GM21825 (cell line): ENCODE measurements around the gene HEATR3.

Experiments
- ATAC-seq: cut with Tn5 transposase; IDR thresholded peaks from one replicate; pipeline ENCODE4 v1.9.1; 2021; ENCODE audit warnings: mild to moderate bottlenecking, moderate library complexity; ENCODE audit not compliant: unreplicated experiment

HEATR3 gene, protein sequence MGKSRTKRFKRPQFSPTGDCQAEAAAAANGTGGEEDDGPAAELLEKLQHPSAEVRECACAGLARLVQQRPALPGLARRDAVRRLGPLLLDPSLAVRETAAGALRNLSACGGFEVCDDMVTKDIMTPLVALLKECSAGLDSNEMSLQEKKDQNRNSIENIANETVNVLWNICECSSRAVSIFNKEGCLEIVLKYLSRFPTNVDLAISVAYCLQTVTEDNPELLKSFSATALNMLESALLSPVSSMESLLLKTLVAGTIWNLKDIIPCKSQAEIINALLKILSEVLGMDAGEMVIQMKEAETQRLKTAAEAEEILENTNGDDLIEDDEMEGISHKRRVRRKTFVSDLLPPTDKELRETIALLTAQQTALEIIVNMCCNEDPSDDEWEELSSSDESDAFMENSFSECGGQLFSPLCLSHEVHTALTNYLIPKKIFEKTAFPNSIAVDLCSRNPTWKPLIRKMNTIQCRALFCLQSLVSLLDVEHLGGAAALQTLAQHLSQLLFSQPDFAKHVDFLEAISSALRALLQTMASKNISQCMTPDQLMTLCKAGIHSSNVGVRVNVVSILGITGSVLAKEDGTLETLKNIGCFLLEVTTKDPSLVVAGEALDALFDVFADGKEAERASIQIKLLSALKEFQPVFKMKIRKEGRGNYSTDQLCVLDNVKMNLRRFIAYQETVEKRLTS

DNA sequence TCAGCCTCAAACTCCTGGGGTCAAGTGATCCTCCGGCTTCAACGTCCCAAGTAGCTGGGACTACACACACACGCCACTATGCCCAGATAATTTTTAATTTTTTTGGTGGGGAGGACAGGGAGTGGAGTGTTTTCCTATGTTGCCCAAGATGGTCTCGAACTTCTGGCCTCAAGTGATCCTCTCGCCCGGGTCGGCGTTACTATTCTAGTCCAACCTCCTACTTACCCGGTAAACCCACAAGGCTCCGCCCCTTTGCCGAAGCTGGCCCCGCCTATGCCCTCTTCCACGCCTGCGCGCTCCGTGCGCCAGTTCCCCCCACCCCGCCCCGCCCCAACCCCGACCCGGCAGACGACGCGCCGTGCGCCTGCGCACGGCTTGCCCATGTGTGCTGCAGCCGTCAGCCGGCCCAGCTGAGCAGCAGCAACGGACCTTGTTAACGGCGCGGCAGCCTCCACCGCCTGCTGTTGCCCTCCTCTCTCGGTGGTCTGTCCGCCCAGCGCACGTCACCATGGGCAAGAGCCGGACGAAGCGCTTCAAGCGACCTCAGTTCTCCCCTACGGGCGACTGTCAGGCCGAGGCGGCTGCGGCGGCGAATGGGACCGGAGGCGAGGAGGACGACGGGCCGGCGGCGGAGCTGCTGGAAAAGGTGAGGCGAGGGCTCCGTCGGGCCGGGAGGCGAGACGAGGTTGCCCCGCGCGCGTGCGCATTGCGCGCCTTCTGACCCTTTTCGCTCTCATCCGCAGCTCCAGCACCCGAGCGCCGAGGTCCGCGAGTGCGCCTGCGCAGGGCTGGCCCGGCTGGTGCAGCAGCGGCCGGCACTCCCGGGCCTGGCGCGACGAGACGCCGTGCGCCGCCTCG lies at the start of gene HEATR3:
HEATR3 (plus strand) TSS at position 347 of the 858 bp plus-strand sequence; CDS start at position 509, 162 bp downstream.
- ATAC-seq, result peak; percentile 80

DNA sequence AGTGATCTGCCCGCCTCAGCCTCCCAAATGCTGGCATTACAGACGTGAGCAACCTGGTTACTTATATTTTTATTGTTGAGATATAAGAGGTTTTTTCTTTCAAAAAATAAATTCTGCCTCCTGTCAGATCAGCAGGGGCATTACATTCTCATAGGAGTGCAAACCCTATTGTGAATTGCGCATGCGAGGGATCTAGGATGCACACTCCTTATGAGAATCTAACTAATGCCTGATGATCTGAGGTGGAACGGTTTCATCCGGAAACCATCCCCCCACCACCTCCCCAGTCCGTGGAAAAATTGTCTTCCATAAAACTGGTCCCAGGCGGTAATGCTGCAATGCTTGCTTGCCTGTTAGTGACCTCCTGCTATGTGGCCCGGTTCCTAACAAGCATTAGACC lies 48.2 kb upstream of the HEATR3 start:
- no peak for ATAC-seq

DNA sequence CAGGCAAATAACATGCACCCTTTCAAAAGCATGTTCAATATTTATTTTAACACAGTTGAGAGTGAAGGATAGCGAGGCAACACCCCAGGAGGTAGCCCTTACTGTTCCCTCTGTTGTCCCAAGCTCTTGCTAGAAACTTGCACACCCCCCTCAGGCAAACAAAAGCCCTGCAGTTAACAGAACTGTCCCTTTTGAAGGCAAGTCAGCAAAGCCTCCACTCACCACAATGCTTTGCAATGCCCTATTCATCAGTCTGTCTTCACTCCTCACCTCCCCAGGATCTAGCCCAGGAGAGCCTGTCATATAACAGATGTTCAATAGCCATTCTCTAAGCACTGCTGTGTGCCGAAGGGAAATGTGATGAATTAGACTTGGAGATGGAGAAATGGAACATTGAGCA lies 44.2 kb upstream of the HEATR3 start:
- ATAC-seq, result no peak

DNA sequence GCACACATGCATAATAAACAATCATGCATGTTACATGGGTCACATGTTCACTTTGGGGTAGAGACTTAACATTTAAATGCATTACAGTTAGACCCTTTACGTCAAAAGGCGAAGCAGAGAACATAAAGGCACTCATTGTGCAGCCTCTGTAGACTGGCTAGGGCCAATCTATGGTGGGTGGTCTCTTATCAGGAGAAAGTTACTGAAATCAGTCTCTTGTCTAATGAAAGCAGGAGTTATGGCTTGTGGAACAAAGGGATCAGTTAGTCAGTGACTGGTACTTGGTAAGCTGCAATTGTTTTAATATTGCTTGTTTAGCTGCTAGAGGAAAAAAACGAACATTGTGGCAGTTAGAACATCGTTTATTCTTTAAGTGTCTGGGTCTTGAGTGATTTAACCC lies 42.1 kb upstream of the HEATR3 start:
- no peak for ATAC-seq

DNA sequence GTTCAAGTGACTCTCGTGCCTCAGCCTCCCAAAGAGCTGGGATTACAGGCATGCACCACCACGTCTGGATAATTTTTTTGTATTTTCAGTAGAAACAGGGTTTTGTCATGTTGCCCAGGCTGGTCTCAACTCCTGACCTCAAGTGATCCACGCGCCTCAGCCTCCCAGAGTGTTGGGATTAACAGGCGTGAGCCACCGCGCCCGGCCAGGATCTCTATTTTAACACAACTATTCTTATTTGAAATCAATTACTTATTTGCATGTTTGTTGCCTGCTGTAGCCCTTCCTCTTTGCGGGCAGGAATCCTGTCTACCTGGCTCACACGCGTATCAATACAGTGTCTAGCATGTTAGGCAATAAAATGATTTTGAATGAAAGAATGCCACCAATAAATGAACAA lies 41.6 kb upstream of the HEATR3 start:
- no peak for ATAC-seq

DNA sequence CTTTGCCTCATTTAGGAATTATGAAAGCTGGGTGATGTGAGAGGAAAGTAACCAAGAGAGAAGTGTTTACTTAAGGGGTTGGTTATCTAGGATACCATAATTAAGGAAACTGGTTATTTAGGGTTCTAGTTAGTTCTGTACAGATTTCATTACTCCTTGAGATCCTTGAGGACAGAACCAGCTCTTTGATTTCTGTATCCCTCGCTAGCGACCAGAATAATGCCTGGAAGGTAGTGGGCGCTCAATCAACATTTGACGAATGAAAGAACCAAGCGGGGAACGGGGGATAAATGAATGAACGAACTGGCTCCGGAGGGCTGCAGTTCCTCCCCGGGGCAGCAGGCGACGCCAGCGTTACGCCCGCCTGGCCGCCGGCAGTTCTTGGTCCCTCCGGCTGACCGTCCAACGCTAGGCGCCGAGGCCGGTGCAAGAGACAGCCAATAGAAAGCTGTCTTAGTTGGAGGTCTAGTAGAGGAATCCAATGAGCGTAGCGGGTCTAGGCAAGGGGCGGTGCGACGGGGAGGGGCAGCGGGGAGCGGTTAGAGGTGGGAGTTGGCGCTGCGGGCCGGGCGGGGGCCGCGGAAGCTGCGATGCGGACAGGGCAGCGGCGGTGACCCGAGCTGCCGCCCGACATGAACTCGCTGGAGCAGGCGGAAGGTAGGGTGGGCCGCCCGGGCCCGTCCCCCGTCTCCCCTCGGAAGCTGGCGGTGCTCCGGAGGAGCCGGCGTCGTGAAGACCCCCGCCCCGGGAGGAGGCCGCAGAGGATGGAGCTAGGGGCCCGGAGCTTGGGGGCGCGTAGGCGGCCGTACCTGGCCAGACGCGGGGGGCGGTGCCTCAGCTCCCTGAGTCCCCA lies 40.9 kb upstream of the HEATR3 start, which contains the start of gene CNEP1R1:
CNEP1R1 (plus strand) TSS at position 542 of the 853 bp plus-strand sequence; CDS start at position 633, 91 bp downstream.
- peak; percentile 98 for ATAC-seq

DNA sequence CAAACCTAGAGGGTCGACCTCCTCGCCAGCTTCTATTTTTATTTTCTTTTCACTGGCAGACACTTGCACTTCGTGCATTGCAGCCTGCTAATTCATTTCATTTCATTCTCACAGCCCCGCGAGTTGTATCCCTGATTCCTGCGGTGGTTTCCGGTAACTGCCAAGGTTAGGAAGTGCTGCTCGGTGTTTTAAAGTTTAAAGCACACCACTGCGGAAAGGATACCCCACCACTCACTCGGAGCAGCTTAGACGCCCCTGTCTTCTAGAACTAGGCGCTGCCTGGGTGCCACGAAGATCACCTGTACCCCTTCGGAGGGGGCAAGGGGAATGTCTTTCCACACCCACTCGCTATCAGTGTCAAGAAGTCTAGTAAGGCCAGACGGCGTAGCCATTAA lies 40.2 kb upstream of the HEATR3 start:
- ATAC-seq, result no peak

DNA sequence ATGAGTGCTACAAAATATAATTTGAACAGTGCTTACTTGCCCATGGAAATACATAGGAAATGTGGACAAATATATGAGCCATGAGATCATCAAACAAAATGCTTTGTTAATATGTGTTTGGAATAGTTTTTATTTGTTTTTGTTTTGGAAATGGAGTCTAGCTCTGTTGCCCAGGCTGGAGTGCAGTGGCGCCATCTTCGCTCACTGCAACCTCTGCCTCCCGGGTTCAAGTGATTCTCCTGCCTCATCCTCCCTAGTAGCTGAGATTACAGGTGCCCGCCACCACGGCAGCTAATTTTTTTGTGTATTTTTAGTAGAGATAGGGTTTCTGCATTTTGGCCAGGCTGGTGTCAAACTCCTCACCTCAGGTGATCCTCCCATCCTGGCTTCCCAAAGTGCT lies 37.9 kb upstream of the HEATR3 start:
- ATAC-seq, result no peak

DNA sequence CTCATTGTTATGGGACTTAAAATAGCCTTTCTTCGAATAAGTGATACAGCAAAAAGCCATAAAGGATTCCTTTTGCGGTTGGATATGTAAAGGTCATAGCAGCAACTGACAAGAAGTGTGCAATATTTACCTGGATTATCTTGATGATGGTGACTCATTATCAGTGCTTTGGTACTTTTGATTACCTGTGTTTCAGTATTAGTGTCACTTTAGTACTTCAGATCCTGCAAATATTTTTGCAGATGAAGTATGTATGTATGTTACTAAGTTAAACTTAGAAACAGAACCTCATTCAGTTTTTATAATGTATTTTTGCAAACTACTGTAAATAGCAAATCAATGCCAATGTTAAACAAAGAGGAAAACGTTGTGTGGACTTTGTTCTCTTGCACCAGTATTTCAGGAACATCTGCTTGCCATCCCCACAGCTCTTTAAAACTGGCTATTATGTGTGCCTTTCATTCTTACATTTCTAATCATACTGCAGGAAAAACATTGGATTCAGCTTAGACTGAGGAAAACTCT lies 30.2 kb upstream of the HEATR3 start:
- ATAC-seq, result no peak

DNA sequence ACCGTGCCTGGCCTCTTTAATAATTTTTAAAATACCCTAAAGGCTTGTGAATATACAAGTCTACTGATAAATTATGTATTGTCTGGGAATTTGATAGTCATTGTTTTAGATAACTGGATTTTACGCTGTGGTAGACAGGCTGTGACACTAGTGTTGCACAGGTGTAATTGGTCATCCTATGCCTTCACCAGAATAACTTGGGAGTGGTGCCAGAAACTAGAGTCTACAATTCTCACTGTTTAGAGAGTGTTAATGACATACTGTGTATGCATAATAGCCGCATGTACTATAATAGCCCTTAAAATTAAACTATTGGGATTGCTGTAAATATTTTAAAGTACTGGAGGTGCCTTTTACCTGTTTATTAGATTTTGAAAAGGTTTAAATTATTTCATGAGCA lies 29.3 kb upstream of the HEATR3 start:
- ATAC-seq, result no peak

DNA sequence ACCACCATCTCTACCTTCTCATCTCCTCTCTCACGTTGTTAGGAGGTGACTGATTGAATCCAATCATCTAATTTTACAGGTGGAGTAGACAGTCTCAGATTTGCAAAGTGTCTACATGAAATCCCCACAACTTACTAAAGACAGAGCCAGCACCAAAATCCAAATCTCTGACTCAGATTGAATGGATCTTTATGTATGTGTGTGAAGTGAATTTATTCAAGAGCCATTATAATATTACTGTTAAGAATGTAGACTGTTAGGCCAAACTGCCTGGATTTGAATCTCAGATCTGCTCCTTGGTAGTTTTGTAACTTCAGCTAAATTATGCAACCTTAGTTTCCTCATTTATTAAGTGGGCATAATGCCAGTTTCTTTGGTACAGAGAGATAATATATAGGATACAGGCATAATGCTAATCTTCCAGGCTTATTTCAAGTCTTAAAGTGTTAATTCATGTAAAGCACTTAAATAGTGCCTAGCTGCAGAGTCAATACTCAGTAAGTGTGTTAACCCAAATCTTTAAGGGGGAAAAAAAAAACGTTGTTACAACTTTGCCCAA lies 28.0 kb upstream of the HEATR3 start:
- ATAC-seq, result no peak

DNA sequence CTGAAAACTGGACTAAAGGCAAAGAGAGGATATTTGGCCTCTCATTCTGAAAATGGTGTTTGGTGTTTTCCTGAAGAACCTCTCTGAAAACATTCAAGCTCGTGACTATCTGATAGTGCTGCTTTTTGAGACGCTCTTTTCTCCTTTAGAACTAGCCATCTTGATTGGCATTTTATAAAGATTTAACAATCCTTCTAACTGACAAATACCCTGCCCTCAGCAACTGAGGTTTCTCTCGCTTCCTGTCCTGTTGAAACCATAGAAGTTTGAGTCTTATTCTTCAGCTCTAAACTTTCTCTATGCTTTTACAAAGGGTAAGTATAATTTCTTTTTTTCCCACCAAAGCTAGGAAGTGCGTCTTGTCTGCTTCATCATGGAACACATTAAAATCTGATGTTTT lies 27.5 kb upstream of the HEATR3 start:
- ATAC-seq, result no peak

DNA sequence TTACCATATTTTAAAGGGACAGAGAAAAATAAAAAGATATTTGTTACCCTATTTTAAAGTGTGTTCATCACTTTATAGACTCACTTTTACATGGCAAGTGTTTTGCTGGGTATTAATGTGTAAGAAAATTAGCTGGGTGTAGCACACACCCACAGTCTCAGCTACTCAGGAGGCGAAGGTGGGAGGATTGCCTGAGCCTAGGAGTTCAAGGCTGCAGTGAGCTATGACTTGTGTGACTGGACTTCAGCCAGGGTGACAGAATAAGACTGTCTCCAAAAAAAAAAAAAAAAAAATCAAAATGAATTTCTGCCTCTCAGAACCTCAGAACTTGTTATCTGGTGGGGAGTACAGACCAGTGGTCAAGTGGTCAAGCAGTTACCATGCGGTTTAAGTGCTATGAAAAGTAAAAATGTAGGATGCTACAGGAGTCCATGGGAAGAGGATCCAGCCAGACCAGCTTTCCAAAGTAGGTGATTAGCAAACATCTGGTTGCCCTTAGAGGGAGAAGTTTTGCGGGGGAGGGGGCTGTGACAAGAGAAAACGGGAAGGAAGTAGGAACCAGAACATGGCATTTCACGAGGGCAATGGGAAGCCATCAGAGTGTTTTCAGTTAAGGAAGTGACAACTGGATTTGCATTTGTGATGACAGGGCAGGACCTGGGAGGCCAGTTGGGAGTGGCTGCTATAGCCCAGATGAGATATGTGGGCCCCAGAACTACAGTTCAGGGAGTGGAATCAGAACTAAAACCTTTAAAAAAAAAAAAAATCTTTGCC lies 26.8 kb upstream of the HEATR3 start:
- no peak for ATAC-seq

DNA sequence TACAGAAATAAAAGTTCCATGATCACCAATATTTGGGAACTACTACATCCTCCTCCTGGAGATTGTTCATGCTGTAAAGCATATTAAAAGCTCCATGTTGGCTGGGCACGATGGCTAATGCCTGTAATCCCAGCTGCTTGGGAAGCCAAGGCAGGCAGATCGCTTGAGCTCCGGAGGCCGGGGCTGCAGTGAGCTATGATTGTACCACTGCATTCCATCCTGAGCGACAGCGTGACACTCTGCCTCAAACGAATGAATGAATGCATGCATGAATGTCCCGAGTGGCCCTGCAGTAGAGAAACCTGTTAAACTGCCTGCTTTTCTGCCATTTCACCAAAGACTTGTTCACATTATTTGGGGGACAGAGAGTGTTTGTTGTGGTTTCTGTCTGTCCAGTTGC lies 25.8 kb upstream of the HEATR3 start:
- ATAC-seq, result no peak

DNA sequence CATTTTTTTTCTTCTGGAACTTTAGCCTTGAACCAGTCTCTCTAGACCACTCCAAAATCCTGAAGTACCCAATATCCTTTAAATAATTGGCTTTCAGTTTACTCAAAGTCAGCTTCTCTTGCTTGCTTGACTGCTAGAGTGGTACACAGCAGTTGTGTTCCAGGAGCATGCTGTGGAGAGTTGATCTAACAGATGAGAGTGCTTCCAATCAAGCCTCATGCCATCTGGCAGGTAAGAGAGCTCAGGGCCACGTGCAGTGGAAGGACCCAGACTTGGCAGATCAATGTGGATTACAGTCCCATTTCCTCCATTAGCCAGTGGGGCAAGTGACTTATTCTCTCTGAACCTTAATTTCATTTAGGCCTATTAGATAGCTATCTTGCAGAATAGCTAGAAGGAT lies 25.1 kb upstream of the HEATR3 start:
- no peak for ATAC-seq

DNA sequence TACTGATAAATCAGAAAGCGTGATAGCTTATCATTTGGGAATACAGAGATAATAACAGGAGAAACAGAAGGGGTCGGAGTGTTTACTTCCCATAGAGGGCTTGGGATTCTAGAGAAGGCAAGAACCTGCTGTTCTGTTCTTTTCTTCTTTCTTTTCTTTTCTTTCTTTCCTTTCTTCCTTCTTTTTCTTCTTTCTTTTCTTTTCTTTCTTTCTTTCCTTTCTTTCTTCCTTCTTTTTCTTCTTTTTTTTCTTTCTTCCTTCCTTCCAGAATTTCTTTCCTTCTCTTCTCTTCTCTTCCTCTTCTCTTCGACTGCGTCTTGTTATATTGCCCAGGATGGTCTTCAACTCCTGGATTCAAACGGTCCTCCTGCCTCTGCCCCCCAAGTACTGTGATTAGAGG lies 22.4 kb upstream of the HEATR3 start:
- ATAC-seq, result no peak

DNA sequence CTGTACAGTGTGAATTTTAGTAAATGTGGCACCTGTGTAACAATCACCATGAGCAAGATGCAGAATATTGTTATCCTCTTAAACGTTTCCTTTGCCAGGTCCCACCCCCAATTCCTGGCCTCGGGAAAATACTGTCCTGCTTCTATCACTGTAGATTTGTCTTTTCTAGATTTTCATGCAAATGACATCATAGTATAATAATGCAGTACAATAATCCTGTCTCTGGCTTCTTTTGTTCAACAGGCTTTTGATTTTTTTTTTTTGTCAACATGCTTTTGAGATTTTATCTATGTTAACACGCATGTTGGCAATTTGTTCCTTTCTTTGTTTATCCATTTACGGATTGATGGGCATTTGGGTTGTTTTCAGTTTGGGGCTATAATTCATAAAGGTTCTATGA lies 20.4 kb upstream of the HEATR3 start:
- no peak for ATAC-seq

DNA sequence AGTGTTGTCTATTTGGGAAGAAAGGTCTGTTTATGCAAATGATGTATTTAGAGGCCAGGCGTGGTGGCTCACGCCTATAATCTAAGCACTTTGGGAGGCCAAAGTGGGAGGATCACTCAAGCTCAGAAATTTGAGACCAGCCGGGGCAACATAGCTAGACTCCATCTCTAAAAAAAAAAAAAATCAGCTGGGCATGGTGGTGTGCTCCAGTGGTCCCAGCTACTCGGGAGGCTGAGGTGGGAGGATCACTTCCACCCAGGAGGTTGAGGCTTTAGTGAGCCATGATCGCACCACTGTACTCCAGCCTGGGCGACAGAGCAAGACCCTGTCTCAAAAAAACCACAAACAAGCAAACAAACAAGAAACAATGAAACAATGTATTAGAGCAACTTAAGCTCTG lies 18.9 kb upstream of the HEATR3 start:
- no peak for ATAC-seq

DNA sequence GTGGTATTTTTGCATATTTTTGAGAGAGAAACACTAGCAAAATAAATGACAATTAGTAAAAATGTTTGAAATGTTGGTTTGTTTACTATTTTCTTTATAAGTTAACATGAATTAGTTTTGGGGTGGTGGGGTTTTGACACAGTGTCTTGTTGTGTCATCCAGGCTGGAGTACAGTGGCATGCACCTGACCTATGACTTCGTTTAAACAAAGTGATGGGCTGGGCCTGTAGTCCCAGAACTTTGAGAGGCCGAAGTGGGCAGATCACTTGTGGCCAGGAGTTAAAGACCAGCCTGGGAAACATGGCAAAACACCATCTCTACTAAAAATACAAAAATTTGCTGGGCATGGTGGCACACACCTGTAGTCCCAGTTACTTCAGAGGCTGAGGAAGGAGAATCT lies 17.9 kb upstream of the HEATR3 start:
- ATAC-seq, result no peak
